ENCODE measurements around the gene KIAA0930.

KIAA0930 gene

DNA sequence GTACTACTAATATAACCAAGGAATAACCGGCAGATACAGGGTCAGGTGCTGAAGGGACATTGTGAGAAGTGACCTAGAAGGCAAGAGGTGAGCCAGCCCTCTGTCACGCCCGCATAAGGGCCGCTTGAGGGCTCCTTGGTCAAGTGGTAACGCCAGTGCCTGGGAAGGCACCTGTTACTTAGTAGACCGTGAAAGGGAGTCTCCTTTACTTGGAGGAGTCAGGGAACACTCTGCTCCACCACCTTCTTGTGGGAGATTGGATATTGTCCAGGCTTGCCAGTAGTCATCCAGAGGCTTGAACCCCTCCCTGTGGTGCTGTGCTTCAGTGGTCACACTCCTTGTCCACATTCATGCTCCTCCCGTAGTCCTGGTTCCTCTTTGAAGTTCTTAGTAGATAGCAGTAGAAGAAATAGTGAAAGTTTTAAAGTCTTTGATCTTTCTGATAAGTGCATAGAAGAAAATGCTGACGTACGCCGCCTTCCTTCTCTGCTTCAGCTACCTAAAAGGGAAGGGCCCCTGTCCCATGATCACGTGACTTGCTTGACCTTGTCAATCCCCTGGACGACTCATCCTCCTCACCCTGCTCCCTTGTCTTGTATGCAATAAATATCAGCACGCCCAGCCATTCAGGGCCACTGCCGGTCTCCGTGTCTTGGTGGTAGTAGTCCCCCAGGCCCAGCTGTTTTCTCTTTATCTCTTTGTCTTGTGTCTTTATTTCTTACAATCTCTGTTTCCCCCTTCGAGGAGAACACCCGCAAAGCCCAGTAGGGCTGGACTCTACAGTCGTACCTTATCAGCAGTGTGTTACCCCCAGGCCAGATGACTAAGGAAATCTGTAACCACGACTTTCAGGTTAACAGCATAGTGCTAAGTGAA is 70.9 kb downstream of the KIAA0930 start:
- TF ChIP-seq SIN3A (IDR thresholded peaks at IDR 0.05; ENCODE audit: borderline replicate concordance, insufficient read depth, low read length): no peak
- TF ChIP-seq, protein P1, sequence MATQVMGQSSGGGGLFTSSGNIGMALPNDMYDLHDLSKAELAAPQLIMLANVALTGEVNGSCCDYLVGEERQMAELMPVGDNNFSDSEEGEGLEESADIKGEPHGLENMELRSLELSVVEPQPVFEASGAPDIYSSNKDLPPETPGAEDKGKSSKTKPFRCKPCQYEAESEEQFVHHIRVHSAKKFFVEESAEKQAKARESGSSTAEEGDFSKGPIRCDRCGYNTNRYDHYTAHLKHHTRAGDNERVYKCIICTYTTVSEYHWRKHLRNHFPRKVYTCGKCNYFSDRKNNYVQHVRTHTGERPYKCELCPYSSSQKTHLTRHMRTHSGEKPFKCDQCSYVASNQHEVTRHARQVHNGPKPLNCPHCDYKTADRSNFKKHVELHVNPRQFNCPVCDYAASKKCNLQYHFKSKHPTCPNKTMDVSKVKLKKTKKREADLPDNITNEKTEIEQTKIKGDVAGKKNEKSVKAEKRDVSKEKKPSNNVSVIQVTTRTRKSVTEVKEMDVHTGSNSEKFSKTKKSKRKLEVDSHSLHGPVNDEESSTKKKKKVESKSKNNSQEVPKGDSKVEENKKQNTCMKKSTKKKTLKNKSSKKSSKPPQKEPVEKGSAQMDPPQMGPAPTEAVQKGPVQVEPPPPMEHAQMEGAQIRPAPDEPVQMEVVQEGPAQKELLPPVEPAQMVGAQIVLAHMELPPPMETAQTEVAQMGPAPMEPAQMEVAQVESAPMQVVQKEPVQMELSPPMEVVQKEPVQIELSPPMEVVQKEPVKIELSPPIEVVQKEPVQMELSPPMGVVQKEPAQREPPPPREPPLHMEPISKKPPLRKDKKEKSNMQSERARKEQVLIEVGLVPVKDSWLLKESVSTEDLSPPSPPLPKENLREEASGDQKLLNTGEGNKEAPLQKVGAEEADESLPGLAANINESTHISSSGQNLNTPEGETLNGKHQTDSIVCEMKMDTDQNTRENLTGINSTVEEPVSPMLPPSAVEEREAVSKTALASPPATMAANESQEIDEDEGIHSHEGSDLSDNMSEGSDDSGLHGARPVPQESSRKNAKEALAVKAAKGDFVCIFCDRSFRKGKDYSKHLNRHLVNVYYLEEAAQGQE (IDR thresholded peaks at IDR 0.05; ENCODE audit: insufficient read depth in 1 of 2, low read depth in 2 of 2, low read length in 2 of 2): no peak
- no peak for TF ChIP-seq FOXP2 (optimal IDR thresholded peaks at IDR 0.05; ENCODE audit: borderline replicate concordance, extremely low read depth, extremely low read length, insufficient read depth)
- TF ChIP-seq POLR2AphosphoS5 (IDR thresholded peaks at IDR 0.05; ENCODE audit: low read depth, low read length): no peak
- no peak for TF ChIP-seq TAF1 (IDR thresholded peaks at IDR 0.05; ENCODE audit: borderline replicate concordance, insufficient read depth, low read length)

DNA sequence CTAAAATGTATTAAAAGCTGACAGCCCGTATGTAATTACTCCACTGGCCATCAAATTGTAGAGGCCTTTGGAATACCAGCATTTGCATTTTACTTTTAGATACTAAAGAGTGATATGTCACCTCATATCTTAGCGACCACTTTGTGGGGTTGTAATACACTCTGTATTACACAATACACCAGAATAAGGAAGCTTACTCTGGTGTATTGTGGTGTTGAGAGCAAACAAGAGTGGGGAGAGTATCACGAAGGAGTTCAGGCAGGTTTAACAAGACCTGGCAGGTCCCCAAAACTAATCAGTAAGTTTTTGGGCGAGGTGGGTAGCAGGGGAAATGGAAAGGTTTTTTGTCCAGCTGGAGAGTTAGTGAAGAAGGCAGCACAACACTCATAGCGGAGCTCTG is 73.8 kb downstream of the KIAA0930 start:
- TF ChIP-seq, protein P1 (IDR thresholded peaks at IDR 0.05; ENCODE audit: insufficient read depth in 1 of 2, low read depth in 2 of 2, low read length in 2 of 2): no peak
- TF ChIP-seq SIN3A (IDR thresholded peaks at IDR 0.05; ENCODE audit: borderline replicate concordance, insufficient read depth, low read length): no peak
- TF ChIP-seq FOXP2 (optimal IDR thresholded peaks at IDR 0.05; ENCODE audit: borderline replicate concordance, extremely low read depth, extremely low read length, insufficient read depth): no peak
- TF ChIP-seq POLR2AphosphoS5 (IDR thresholded peaks at IDR 0.05; ENCODE audit: low read depth, low read length): no peak
- TF ChIP-seq TAF1 (IDR thresholded peaks at IDR 0.05; ENCODE audit: borderline replicate concordance, insufficient read depth, low read length): no peak

DNA sequence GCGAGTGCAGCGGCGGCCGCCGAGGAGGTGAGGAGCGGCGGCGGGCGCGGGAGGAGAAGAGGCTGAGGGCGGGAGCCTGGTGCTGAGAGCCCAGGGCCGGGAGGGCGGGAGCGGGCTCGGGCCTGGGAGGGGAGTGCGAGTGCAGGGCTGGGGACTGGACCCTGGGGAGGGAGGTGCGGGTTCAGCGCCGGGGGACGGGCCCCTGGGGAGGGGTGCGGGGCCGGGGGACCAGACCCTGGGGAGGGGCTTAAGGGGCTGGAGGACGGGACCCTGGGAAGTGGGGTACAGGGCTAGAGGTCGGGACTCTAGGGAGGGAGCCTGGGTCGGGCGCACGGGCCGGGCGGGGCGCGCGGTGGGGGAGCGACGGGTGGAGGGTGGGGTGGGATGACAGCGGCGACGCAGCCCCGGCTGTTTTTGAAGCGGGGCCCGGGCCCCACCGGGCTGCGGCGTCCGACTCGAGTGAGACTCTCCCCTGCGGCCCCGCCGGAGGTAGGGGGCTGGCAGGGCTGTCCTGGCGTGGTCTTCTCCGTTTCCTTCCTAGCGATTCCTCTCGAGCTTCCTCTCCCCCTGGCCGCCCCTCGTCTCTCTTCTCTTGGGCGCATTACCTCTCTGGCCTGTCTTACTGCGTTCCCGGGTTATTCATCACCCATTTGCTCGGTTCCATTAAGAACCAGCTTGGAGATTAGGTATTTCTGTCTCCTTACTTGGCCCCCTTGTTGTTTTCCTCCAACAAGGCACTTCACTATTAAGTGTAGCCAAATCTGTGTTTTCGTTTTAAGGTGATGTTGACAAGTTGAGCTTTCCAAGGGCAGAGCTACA is 76.2 kb downstream of the KIAA0930 start:
- TF ChIP-seq FOXP2 (optimal IDR thresholded peaks at IDR 0.05; ENCODE audit: borderline replicate concordance, extremely low read depth, extremely low read length, insufficient read depth) (no peak), SIN3A (IDR thresholded peaks at IDR 0.05; ENCODE audit: borderline replicate concordance, insufficient read depth, low read length) (no peak), POLR2AphosphoS5 (IDR thresholded peaks at IDR 0.05; ENCODE audit: low read depth, low read length) (no peak), TAF1 (IDR thresholded peaks at IDR 0.05; ENCODE audit: borderline replicate concordance, insufficient read depth, low read length) (no peak)
- TF ChIP-seq, protein P1 (IDR thresholded peaks at IDR 0.05; ENCODE audit: insufficient read depth in 1 of 2, low read depth in 2 of 2, low read length in 2 of 2): no peak

DNA sequence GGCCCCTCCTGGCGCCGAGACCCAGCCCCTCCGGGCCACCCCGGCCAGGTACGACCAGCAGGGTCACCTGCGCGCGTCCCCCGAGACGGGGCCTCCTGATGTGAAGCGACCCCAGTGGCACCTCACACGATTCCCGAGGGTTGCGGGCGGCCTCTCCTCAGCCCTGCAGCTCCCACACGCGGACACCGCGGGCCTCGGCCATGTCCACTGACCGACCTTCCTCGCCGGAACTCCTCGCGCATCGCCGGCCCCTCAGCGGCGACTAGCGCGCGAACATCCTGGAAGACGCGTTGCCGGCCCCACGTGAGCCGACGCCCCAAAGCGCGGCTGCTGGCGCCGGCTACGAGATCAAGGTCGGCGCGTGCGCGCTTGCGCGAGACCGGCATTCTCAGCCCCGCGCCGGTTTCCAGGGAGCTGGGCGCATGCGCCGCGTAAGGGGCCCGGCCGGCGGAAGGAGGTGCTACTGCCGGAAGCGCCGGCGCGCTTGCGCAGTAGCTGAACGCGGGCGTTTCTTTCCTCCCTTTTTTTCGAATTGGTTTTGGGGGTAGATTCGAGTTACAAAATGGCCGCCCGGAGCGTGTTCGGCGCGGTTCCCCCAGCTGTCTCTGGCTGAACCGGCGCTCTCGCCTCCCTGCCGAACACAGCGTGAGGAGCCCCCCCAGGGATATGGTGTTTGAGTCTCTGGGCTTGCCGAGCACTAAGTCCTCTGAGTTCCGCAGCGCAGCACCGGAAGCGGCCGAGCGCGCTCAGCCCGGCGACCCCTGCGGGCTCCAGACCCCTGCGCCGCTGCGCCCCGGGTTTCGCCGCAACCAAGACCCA is 77.0 kb downstream of the KIAA0930 start, which contains the start of gene NUP50:
Gene NUP50 (plus strand): TSS at position 475 of the 819 bp plus-strand sequence. CDS start 4,253 bp downstream, outside the sequence.
- TF ChIP-seq, protein P1 (IDR thresholded peaks at IDR 0.05; ENCODE audit: insufficient read depth in 1 of 2, low read depth in 2 of 2, low read length in 2 of 2): no peak
- TF ChIP-seq FOXP2 (optimal IDR thresholded peaks at IDR 0.05; ENCODE audit: borderline replicate concordance, extremely low read depth, extremely low read length, insufficient read depth) (peak; percentile 73), SIN3A (IDR thresholded peaks at IDR 0.05; ENCODE audit: borderline replicate concordance, insufficient read depth, low read length) (peak; percentile 61; the same call in 1 of the 2 replicates), TAF1 (IDR thresholded peaks at IDR 0.05; ENCODE audit: borderline replicate concordance, insufficient read depth, low read length) (0 out of 2 replicates have a peak, but pooled peaks have one; percentile 16), POLR2AphosphoS5 (IDR thresholded peaks at IDR 0.05; ENCODE audit: low read depth, low read length) (peak; percentile 84)
